Anterior cingulate cortex (tissue), 58 donors: Measurements from ENCODE around the gene SIVA1.

Experiments used
- DNase-seq, 58 donors: peaks; one replicate each; lab custom pipeline; 2025; lab: John Stamatoyannopoulos, UW

The SIVA1 gene

DNA sequence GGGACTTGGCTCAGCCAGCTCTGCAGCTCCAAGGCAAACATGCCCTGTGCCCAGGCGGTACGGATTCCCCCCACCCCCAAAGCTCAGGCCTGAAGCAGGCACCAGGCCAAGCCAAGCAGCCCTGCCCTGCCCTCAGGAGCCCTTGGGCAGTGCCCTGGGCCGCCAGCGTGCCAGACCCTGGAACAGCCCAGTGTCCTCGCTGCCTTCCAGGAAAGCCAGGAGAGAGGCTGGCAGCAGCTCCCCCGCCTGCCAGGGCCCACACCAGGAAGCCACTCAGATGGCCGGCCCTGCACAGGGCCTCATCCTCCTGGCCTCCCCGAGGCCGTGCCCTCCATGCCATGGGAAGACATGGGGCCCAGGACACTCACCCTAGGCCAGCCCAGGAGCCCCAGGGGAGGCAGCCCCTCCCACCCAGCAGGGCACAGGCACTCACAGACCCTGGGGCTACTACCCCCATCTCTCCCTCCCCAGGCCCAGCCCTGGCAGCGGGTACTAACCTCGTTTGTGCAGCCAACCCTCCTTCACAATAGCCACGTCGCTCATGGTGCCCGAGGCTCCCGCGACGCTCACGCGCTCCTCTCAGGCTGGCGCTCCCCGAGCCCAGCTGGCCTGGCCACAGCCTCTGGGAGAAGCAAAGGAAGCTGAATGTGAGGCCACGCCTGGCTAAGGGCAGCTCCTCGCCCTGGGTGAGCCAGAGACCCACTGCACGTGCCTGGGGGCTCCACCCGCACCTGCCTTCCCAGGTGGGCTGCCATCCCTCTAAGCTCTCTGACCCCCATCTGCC is 39.3 kb downstream of the SIVA1 start:
- DNase-seq = peak in 2 of 58 donors; percentile 28 to 40

DNA sequence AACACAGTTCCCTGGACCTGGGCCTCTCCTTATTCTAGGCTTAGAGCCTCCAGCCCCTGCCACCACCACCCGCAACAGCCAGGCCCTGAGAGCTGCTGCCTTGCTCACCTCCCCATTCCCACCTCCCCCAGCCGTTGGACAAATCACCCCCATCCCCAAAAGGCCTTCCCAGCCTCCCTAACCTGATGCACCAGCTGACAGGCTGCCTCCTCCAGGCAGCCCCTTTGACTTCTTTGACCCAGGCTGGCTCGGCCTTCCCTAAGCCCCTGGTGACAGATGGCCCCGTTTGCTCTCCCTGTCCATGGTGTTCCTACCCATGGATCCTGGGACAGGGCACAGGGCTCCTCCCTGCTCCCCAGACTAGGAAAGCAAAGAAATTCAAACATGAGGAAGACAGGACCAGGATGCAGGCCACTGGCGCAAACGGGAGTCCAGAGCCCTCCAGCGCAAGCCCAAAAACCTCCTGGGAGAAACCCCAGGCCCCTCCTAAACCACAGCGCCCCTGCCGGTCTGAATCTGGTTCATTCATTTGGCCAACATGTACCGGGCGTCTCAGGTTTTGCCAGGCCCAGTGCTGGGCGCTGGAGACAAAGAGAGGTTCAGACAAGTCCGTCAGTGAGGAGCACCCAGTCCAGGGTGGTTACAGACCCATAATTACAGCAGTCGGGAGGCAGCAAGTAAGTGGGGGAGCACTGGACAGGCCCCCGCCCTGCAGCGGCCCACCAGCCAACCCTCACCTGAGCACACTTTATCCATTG is 40.2 kb downstream of the SIVA1 start:
- DNase-seq = no peak

DNA sequence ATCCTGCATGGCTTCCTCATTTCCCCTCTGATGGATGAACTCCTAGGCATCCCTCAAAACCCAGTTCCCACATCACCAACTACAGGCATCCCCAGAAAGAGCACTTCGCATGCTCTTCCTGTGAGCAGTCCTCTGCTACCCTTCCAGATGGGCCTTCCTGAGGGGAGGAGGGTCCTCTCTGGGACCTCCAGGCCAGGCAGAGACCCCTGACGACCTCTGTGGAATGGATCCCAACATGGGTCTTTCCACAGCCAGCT is 40.7 kb downstream of the SIVA1 start:
- DNase-seq = no peak

DNA sequence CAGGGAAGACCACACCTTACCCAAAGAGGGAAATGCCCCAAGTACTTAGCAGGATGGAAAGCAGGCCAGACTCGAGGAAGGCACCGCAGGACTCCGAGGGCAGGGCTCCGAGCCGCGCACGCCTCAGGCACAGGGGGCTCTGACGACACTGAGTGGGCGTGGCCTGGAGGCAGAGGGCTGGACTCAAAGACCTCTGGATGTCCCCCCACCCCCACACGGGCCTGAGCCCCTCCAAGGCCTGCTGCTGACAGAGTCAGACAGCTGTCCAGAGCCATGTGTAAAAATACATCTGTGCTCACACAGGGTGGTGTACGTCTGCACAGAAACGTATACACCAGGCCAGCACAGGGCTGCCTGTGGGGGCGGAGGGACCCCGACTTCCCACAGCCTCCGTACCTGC is 41.2 kb downstream of the SIVA1 start:
- no peak for DNase-seq

DNA sequence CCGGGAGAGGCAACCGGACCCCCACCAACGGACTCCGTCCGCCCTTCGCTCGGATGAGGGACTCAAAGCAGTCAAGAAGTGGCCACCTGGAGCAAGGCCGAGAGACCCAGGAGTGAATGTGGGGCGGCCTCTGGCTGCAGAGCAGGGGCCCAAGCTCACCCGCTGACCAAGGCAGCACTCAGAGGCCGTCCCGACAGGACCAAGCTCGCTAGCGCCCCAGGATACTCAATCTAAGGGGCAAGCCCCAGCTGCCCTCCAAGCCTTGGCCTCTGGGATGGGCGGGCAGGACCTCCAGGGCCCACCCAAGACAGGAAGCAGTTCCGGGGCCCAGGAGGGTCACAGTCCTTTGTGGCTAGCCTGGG is 41.7 kb downstream of the SIVA1 start:
- no peak for DNase-seq

DNA sequence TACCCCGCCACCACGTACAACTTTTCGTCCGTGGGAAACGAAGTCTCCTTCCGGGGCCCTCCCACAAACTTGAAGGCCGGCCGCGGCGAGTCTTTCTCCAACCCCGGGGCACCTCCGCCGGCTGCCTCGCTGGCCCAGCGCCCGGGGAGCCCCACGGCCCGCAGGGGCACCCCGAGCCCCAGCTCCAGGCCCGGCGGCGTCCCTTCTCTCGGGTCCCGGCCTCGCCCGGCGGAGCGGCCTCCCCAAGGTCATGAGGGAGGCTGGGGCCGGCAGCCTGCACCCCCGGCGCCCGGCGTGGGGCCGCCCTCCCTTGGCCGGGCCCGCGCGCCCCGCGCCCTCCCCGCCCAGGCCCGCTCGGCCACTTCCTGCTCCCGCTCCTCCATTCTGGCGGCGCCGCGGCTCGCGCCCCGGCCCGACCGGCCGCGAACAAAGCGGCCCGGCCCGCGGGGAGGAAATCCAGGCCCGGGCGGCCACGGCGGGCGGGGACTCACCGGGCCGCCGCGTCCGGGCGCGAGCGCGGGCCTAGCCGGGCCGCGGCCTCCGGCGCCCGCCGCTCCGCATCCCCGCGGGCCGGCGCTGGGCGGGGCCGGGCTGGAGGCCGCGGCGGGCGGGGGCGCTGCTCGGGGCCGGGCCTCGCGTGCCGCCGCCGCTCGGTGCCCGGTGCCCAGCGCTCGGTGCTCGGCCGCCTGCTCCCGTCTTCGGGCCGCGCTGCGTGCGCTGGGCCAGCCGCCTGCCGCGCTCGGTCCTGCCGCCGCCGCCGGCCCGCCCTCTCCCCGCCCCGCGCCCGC is 42.2 kb downstream of the SIVA1 start, which contains the start of gene AKT1:
Gene AKT1, minus strand, starts transcription at position 756 of the 788 bp plus-strand sequence. CDS start 3,105 bp downstream, outside the sequence.
- no peak for DNase-seq

DNA sequence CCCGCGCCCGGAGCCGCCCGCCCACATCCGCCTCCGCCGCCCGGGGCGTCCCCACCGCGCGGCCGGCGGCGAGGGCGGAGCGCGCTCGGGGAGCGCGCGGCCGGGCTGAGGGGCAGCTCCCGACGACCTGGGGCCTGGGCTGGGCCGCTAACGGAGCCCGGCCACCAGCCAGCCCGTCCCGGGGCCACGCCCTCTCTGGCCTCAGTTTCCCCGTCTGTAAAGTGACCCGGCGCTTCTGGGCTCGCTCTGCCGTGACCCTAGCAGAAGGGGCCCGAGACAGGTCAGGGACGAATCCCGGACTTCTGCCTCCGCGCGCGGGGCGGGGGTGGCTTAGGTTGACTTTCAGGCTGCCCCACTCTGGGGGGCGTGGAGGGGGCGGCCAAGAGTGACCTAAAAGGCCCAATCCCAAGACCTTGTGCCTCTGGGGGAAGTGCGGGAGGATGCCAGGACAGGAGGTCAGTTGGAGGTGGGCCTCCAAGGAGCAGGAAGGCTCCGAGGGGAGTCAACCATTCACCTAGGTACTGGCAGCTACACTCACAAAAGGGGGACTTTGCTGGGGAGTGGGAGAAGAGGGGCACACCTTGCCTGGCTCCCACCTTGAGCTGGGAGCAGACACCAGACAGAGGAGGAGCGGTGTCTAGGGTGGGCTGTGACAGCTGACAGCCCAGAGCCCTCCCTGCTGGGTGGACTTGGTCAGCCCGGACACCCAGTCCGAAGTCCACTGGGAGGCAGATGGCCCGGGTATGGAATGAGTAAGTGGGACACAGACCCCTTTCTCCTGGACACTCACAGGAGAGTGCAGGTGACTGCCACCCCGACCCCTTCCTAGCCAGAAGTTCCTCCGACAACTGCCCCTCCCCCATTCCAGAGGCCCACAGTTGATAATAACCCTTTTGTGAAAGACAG is 43.1 kb downstream of the SIVA1 start:
- DNase-seq = peak in 17 of 58 donors; percentile 15 to 56 (median 35)

DNA sequence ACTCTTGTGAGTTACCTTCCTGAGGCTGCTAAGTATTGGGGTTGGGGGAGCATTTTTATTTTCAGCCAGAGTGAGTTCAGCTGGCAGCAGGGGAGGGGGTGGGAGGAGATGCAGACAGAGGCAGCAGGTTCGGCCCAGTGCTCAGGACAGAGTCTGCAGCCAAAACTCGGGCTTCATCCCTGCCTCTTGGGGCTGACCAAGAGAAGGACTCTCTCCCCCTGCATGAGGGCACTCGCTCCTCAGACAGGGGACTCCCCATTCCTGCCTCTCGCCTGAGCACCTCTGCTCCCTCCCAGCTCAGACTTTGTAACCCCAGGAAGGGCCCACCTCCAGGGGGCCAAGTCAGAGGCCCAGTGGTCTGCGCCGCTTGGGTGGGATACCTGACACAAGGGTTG is 43.7 kb downstream of the SIVA1 start:
- no peak for DNase-seq

DNA sequence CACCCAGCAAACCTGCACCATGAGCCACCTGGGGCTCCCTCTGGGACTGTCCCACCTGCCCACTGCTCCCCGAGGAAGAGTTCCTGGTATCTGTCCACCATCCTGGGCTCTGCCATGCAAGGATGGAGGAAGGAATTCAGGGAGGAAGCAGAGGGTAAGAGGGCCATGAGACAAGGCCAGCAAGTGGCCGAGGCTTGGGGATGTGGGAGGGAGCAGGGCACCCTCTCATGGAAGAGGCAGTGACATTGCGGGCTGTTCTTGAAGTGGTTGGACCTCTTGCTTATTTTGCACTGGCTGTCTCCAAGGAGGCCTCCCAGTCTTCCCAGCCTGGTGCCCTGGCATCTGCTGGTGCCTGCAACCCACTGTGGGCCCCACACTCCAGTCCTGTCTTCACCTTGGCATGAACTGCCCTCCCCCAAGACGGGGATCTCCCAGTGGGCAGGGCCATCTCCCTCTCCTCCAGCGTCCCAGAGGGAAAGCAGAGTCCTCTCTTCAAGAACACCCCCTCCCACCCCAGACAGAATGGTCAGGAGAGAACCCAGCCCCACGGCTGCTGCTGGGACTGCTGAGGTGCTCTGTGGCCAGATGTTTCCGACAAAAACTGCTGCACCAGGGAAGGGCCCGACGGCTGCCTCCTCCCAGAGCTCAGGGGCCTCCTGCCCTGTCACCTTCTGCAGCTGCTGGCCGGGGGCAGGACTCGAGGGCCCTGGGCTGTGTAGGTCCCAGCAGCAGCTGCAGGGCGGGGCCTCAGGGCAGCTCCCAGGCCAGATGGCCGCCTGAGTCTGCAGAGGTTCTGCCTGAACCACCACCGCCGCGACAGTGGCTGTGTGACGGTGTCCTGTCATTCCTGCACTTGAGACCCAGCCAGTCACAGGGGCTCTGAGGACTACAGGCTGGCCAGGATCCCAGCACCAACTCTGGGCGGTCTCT is 44.4 kb downstream of the SIVA1 start:
- DNase-seq = no peak

DNA sequence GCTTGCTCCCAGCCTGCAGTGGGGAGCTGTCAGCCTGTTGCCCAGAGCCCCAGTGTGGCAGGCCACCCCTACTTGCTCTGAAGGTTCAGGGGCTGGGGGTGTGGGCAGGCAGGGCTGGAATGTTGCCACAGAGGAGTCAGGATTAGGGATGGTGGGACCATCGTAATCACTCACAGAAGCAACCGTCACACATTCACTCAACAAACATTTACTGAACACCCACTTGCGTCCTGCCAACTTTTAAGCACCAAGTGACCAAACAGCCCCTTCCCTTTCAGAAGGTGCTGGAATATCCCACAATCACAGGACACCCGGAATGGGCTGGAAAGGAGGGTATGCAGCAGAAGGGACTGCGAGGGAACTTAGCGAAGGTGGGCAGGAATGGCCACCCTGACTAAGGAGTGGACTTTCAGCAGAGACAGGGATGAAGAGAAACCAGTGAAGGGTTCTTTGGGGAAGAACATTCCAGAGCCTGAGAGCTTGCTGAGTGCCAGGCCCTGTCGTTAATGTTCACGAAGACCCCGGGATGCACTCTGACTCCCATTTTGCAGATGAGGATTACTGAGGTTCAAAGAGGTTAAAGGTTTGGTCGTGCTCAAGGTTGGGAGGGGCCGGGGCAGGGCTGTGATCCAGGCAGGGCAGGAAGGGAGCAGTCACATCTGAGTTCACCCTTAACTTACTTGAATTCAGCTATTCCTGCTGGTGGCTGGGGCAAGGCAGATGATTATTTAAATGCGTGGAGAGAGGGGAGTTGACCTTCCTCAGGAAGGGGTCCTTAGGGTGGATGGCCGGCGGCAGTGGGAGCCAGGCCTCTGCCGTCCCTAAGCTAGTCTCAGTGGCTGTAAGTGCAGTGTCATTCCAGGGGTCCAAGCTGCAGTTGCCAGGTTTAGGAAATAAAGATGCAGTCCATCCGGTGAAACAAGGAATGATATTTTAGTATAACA is 45.6 kb downstream of the SIVA1 start:
- no peak for DNase-seq

DNA sequence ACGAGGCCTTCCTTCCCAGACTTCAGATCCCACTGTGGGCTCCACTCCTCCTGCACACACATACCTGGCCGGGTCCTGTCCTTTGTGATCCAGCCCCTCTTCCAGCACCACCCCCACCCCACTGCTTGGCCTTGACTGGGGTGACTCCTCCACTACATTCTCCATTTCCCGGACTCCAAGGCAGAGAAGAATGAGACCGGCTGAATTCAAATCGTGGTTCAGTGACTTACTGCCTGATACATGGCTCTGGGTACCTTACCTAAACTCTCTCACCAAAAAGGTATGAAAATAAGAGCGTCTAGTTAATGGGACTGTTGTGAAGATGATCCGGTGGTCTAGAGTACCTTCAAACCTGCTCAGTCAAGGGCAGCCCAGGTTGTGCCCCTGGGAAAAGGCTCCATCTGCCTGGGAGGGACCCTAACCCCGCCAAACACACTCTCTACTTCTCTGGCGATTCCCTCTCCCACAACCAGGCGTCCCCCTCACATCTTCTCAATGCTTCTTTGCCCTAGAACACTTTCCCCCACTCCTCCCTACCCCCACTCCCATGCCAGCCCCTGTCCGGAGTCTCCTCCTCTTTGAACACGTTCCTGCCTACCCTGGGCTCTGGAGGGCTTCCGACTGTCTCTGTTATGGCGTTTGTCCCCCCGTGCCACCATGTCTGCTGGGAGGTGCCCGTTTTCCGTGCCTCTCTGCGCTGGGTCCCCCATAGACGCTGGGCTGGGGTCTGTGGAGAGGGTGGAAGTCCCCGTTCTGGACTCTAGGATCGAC is 46.5 kb downstream of the SIVA1 start:
- DNase-seq = no peak

DNA sequence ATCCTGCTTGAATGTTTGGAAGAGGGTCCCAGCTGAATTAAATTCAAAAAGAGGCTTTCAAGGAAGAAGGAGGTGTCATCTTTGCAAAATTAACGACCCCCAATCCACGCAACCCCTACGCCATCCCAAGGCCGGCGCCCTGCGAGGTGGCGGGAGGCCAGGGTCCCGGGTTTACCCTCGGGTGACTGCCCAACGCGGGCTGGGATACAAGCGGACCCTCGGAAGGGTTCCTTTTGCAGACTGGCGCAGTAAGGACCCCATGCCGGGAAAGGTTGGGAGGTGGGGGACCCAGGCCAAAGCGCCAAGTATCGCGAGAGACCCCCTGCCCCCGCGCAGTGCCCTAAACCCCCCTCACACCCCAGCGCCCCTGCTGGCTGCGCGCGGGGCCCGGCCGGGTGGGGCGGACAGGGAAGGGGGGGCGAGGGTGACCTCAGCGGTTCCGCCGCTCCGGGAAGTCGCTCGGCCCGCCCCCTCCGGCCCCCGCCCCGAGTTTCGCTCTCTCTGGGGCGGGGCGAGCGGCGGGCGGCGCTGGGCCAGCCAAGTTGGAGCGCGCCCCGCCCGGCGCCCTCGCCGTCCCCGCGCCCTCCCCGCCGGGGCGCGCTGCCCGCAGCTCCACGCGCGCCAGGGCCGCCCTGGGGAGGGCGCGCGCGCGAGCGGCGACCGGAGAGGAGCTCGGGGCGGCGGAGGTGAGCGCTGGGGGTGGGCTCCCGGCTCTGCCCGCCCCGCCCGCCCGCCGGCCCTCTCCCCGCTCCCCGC is 47.2 kb downstream of the SIVA1 start:
- DNase-seq = peak in 29 of 58 donors; percentile 15 to 63 (median 38)

DNA sequence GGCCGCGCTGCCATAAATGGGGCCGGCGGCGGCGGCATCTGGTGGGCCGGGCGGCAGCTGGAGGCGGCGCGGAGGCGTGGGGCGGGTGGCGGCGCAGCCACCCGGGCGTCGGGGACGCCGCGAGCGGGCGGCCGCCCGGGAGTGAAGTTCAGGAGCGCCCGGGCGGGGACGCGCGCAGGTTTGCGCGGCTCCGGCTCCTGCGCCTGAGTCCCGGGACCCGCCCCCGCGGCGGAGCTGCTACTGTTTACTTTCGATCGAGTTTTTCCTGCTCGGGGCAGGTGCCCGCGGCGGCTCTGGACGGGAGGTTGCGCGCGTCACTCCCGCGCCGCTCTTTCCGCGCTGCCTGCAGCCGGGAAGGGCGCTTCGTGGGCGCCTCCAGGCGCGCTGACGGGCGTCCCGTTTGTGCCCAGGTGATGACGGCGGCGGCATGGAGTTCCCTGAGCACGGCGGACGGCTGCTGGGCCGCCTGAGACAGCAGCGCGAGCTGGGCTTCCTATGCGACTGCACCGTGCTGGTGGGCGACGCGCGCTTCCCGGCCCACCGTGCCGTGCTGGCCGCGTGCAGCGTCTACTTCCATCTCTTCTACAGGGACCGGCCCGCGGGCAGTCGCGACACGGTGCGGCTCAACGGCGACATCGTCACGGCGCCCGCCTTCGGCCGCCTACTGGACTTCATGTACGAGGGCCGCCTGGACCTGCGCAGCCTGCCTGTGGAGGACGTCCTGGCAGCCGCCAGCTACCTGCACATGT is 48.0 kb downstream of the SIVA1 start, which contains the start of gene ZBTB42:
Gene ZBTB42, plus strand, starts transcription at position 331 of the 749 bp plus-strand sequence. Its CDS starts 97 bp downstream, at position 428.
- peak in 1 of 58 donors; percentile 28 for DNase-seq

DNA sequence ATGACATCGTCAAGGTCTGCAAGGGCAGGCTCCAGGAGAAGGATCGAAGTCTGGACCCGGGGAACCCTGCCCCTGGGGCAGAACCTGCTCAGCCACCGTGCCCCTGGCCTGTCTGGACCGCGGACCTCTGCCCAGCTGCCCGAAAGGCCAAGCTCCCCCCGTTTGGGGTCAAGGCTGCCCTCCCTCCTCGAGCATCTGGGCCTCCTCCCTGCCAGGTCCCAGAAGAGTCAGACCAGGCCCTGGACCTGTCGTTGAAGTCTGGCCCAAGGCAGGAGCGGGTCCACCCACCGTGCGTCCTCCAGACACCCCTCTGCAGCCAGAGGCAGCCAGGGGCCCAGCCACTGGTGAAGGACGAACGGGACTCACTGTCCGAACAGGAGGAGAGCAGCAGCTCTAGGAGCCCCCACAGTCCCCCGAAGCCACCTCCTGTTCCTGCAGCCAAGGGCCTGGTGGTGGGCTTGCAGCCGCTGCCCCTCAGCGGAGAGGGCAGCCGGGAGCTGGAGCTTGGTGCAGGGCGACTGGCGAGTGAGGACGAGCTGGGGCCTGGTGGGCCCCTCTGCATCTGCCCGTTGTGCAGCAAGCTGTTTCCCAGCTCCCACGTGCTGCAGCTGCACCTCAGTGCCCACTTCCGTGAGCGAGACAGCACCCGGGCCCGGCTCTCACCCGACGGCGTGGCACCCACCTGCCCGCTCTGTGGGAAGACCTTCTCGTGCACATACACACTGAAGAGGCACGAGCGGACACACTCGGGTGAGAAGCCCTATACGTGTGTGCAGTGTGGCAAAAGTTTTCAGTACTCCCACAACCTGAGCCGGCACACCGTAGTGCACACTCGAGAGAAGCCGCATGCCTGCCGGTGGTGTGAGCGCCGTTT is 48.8 kb downstream of the SIVA1 start:
- DNase-seq = no peak
